NB4 (cell line): ENCODE measurements around the gene KSR1.
"Not testable (repeated sequence)": the region's sequence is repeated elsewhere in the genome, so short reads cannot be mapped to it uniquely, and the experiment has no call there.

Source experiments
- DNase-seq: peaks from one replicate; pipeline ENCODE4 v3.0.0; 2010; ENCODE audit warnings: low read depth
- H3K4me3 ChIP-seq: one replicate; pipeline ENCODE4 v1.5.1; 2011; ENCODE audit warnings: mild to moderate bottlenecking, low read depth, low read length, moderate library complexity
- MYC ChIP-seq: IDR thresholded peaks from 2 replicates; pipeline ENCODE4 v1.6.1; 2011; ENCODE audit warnings: low read depth, low read length
- POLR2A ChIP-seq: IDR thresholded peaks from 2 replicates; pipeline ENCODE4 v1.6.1; 2011; ENCODE audit warnings: mild to moderate bottlenecking; ENCODE audit not compliant: insufficient read length; ENCODE audit errors: extremely low read depth
- TF ChIP-seq, protein P1 (sequence below): IDR thresholded peaks from one replicate; pipeline ENCODE4 v1.5.1; 2012; ENCODE audit warnings: low read depth, low read length
- TF ChIP-seq, protein P2 (sequence below): IDR thresholded peaks from 2 replicates; pipeline ENCODE4 v1.6.1; 2011; ENCODE audit warnings: low read depth, low read length

The KSR1 gene

DNA sequence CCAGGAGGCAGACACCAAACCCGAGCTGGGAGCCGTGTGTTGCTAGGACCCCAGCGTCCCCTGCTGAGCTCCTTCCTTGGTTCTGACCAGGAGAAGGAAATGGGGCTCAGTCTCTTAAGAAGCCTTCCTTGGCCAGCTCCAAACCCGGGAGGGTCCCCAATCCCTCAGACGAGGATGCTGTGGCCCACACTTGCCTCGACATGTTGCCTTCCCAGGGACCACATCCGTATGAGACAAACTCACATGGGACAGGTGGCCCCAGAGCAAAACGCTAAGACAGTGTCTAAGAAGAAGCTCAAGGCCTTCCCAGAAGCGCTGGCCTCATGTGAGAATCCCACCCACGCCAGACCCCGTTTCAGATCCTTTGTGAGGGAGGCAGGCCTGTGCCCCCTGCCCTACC, 194.6 kb downstream of the KSR1 start:
- TF ChIP-seq, protein P1, sequence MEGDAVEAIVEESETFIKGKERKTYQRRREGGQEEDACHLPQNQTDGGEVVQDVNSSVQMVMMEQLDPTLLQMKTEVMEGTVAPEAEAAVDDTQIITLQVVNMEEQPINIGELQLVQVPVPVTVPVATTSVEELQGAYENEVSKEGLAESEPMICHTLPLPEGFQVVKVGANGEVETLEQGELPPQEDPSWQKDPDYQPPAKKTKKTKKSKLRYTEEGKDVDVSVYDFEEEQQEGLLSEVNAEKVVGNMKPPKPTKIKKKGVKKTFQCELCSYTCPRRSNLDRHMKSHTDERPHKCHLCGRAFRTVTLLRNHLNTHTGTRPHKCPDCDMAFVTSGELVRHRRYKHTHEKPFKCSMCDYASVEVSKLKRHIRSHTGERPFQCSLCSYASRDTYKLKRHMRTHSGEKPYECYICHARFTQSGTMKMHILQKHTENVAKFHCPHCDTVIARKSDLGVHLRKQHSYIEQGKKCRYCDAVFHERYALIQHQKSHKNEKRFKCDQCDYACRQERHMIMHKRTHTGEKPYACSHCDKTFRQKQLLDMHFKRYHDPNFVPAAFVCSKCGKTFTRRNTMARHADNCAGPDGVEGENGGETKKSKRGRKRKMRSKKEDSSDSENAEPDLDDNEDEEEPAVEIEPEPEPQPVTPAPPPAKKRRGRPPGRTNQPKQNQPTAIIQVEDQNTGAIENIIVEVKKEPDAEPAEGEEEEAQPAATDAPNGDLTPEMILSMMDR = no peak
- TF ChIP-seq, protein P2, sequence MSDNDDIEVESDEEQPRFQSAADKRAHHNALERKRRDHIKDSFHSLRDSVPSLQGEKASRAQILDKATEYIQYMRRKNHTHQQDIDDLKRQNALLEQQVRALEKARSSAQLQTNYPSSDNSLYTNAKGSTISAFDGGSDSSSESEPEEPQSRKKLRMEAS = no peak
- TF ChIP-seq POLR2A (no peak), MYC (no peak)
- DNase-seq = no peak
- no peak overlapping the region for H3K4me3 ChIP-seq

- H3K4me3 ChIP-seq = no peak overlapping the region
- TF ChIP-seq MYC (no peak), POLR2A (no peak)
- TF ChIP-seq, protein P1 = peak; percentile 72
- TF ChIP-seq, protein P2 = no peak
- peak; percentile 61 for DNase-seq
Measured at GRCh38 chr17:27651411-27652345, 195.4 kb downstream of the KSR1 start.

- DNase-seq, H3K4me3 ChIP-seq: not testable (repeated sequence)
Measured at GRCh38 chr17:27653449-27653971, 197.3 kb downstream of the KSR1 start.

DNA sequence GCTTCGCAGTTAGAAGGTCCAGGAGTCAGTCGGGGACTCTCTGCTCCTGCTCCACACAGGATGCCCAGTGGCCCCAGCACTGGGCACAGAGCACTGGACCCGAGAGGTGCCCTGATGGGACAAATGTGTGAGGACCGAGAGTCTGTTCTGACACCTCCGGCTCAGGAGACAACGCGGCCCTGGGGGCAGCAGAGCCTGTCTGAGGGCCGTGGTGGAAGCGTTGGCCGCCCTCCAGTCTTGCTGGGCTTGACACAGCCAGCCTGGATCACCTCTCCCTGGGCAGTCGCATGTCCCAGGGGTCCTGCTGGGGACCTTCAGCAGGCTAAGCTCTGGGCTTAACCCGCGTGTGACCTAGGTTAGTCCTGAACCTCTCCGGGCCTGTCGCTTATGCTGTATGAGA, 197.9 kb downstream of the KSR1 start:
- H3K4me3 ChIP-seq = no peak overlapping the region
- TF ChIP-seq, protein P2 = no peak
- TF ChIP-seq POLR2A (no peak), MYC (no peak)
- TF ChIP-seq, protein P1 = no peak
- DNase-seq = no peak

DNA sequence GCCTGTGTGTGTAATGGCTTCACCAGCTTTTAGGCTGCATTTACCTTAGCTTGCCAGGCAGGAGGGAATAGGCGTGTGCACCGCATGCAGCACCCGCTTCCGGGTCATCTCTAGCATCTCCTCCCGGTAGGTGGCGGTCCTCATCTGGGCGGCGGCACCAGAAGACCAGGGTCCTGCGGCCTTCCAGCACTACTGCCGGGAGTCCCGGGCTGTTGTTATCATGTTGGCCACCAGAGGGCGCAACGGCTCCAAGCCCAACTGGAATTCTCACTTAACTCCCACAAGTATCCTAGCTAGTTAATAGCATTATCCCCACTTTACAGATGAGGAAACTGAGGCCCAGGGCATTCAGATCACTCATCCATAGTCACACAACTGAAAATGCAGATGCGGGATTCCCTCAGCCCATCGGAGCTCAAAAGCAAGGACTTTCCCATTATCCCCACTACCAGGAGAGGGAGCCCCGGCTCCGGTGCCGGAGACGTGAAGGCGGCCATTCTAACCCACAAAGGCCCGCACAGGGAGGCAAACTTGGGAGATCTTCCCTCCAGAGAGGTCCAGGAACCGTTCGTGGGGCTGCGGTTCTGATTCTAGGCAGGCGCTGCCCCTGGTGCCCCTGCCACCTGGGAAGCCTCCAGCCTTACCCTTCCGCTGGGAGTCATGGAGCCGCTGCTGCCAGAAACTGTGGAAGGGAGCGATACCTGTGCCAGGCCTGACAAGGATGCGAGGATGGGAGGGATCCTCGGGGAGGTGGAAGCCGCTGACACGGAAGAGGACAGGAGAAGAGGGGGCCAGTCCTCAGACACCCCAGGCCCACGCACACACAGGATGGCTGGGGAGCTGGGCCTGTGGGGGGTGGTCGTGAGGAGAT, 198.6 kb downstream of the KSR1 start:
- peak; percentile 88 for DNase-seq
- H3K4me3 ChIP-seq = no peak overlapping the region
- TF ChIP-seq, protein P1 = peak; percentile 84
- TF ChIP-seq MYC = no peak

DNA sequence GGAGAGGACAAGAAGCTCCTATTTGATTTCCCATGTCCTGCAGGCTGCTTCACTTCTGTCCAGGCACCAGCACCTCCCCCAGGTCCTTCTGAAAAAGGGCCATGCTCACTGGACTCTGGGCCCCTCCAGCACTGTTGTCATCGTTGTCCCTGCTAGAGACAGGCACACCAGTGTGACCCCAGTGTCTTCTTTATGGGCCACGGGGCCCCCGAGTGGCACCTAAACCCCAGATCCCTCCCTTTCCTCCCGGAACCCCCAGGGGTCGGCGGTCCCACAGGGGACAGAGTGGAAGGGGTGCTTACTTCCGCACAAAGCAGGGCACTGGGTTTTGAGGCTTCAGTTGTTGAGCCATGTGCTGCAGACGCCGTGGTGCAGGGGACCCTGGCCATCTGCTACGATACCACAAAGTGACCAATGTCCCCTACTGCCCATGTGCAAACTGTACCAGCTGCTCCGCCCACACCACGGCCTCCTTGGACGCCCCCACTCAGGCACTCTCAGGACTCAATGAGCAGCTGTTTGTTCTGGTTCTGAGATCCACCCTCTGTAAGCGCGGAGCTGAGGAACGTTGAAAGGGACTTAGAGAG, 199.4 kb downstream of the KSR1 start:
- DNase-seq, H3K4me3 ChIP-seq: not testable (repeated sequence)

DNA sequence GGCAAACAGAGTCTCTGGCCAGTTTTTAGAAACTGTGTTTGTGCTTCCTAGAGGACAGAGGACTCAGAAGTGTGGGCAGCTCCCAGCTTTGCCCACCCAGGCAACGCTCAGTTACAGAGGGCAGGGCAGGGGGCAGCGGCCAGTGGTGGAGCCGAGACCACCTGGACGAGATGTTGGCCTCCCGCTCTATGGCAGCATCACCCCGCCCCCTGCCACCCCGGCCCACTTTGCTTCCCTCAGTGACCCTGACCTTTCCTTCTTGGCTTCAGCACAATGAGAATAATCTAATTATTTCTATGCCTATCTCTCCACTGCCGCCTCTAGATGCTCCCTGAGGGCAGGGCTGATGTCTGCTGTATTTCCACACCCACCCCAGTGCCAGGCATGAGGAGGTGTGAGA, 200.4 kb downstream of the KSR1 start:
- H3K4me3 ChIP-seq, DNase-seq: not testable (repeated sequence)
